Esophagus squamous epithelium (tissue), 5 donors: ENCODE data around the gene ADARB2. TPM values are rescaled to one million over a fixed set of nuclear protein-coding genes. Genes with fewer than 3 reads are reported as not detected.
A peak's percentile ranks its signal among the peaks of the same experiment; 100 is the strongest.
"Not testable (repeated sequence)": the region's sequence is repeated elsewhere in the genome, so short reads cannot be mapped to it uniquely, and the experiment has no call there.

Experiments used
- DNase-seq: peaks from one replicate; lab custom pipeline; 2025; lab: John Stamatoyannopoulos, UW
- H3K27ac ChIP-seq, 4 donors: fragments of 200-600 bp; sonication (generic); one replicate each; pipeline ENCODE4 v1.5.1; 2016 to 2019; ENCODE audit warnings: mild to moderate bottlenecking in 1 of 4
- H3K27me3 ChIP-seq, 4 donors: fragments of 200-600 bp; sonication (generic); 1 replicate in 3 of 4; 2 replicates in 1 of 4; pipeline versions ENCODE4 v1.5.1 to v1.6.0; 2017 to 2021; ENCODE audit warnings: antibody characterized with exemption in 1 of 4
- H3K36me3 ChIP-seq, 3 donors: fragments of 200-600 bp; sonication (generic); one replicate each; pipeline ENCODE4 v1.5.1; 2016 to 2019
- H3K4me1 ChIP-seq, 3 donors: fragments of 200-600 bp; sonication (generic); one replicate each; pipeline ENCODE4 v1.5.1; 2017 to 2019
- H3K4me3 ChIP-seq, 4 donors: fragments of 200-600 bp; sonication (generic); 1 replicate in 3 of 4; 2 replicates in 1 of 4; pipeline ENCODE4 v1.5.1; 2016 to 2019; ENCODE audit warnings: mild to moderate bottlenecking in 2 of 4, moderate library complexity in 1 of 4
- H3K9me3 ChIP-seq, 3 donors: fragments of 200-600 bp; sonication (generic); one replicate each; pipeline ENCODE4 v1.5.1; 2016 to 2019
- POLR2A ChIP-seq, 4 donors: fragments of 450-650 bp; IDR thresholded peaks; one replicate each; pipeline ENCODE4 v1.6.1; 2017; ENCODE audit warnings: antibody characterized with exemption in 4 of 4, mild to moderate bottlenecking in 4 of 4, moderate library complexity in 3 of 4
- WGBS, 2 donors: methylation state at CpG; one replicate each; pipeline ENCODE4 v1.1.5; 2018; 5-methylcytosine and 5-hydroxymethylcytosine counted together
- intact Hi-C: fragments of 100-400 bp; cut with DNase I; formaldehyde crosslinking; loops from one replicate; pipeline ENCODE4 v1.15.0; 2022
- total RNA-seq, 4 donors: library from RNA; depleted of rRNA; stranded (reverse); fragments of >200 nt; gene quantifications; one replicate each; pipeline ENCODE4 v1.1.0, GENCODE V29; 2016
- TF ChIP-seq, protein P1 (sequence below), 6 experiments: fragments of 450-650 bp in 4 of 6; fragments of 200-600 bp in 2 of 6; sonication (generic) in 2 of 6; IDR thresholded peaks; one replicate each; pipeline ENCODE4 v1.5.1; 2016 to 2019; ENCODE audit warnings: antibody characterized with exemption in 6 of 6, mild to moderate bottlenecking in 4 of 6, moderate library complexity in 4 of 6
- donor health status: DM: yes; HTN: yes; CAD: no.

Gene ADARB2
- total RNA-seq, 4 donors from 2014 or later, result 0.21 to 3.5 (median 1.5) TPM

DNA sequence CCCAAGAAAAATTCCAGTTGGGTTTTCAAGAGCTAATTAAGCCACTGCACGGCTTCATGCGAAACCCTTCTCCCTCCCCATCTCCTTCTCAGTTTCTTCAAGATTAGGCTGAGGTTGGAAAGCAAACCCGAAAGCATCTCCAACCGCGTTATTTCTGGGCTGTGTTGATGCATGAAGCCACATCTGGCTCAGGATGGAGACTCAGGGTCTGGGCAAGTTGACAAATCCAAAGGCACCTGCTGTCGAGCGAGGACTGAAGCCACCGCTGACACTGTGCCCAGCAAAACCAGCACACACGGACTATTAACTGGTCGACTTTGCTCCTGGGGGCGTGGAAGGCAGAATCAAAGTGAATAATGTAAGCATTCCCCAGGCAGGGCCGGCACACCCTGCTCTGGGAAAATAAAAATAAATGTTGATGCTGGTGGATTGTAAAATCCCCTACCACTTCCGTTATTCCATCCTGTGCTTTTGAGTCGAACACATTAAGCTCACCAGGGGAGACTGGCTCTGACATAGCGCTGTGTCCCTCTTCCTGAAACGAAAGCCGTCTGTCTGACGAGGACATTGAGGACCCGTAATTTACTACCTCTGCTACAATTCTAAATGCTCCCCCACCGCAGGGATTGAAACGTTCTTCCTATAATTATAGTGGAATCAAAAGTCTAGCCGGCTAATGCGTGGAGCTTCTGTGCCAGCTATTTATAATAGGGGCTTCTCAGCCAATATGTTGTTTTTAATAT is 269.8 kb downstream of the ADARB2 start:
- no peaks in the 10 kb centered on the region for H3K36me3 ChIP-seq
- DNase-seq, result no peak
- 70 to 76% methylated on average over 22 of the region's 23 CpGs for WGBS, 2 donors
- H3K4me3 ChIP-seq, result no peak overlapping the region
- intact Hi-C loops, result no loop called here
- H3K4me1 ChIP-seq, result peaks cover 4 to 47% (median 8%) of the 10 kb centered on the region in 3 donors
- no peaks in the 10 kb centered on the region for H3K9me3 ChIP-seq
- H3K27me3 ChIP-seq, result peaks cover 0 to 9% (median 0%) of the 10 kb centered on the region in 4 donors
- no peak overlapping the region for H3K27ac ChIP-seq
- TF ChIP-seq, protein P1, sequence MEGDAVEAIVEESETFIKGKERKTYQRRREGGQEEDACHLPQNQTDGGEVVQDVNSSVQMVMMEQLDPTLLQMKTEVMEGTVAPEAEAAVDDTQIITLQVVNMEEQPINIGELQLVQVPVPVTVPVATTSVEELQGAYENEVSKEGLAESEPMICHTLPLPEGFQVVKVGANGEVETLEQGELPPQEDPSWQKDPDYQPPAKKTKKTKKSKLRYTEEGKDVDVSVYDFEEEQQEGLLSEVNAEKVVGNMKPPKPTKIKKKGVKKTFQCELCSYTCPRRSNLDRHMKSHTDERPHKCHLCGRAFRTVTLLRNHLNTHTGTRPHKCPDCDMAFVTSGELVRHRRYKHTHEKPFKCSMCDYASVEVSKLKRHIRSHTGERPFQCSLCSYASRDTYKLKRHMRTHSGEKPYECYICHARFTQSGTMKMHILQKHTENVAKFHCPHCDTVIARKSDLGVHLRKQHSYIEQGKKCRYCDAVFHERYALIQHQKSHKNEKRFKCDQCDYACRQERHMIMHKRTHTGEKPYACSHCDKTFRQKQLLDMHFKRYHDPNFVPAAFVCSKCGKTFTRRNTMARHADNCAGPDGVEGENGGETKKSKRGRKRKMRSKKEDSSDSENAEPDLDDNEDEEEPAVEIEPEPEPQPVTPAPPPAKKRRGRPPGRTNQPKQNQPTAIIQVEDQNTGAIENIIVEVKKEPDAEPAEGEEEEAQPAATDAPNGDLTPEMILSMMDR (IDR thresholded peaks at IDR 0.05), result no peak
- TF ChIP-seq POLR2A (IDR thresholded peaks at IDR 0.05), result no peak

DNA sequence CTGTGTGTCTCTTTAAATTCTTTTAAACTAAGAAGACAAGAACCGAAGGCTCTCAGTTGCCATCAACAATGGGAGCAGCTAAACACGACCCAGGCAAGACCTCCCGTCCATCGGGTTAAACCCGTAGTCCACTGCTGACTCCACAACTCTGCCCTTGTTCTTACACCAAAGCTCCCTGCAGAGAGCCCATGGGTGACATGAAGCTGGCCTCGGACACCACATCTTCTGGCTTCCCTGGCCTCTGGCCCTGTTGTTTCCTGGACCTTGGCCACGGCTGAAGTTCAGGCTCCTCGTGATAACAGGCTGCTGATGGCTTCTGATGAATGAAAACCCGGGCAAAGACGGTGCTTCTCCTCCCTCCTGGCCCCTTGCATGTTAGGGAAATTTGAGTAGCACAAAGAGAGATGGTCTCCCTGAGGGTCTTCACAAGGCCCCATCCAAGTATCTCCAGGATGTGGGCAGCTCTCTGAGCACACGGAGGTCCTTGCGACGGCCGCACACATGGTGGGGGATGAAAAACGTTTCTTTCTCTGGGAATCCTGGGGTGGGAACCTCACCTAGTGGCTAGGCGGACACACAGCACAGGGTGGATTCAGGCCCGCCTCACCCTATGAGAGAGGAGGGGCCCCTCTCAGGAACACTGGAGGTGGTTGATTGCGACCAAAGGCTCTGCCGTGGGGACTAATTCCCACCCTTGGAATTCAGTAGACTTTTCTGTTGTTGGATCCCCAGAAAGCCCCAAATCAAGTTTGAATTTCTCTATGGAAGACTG is 271.1 kb downstream of the ADARB2 start:
- no peaks in the 10 kb centered on the region for H3K9me3 ChIP-seq
- peak overlapping the region; percentile 15 to 49 (median 18) for H3K4me3 ChIP-seq
- peak overlapping the region in 3 of 4 donors; percentile 85 to 89 (median 86) for H3K27ac ChIP-seq
- peaks cover 4 to 50% (median 8%) of the 10 kb centered on the region in 3 donors for H3K4me1 ChIP-seq
- H3K36me3 ChIP-seq, result no peaks in the 10 kb centered on the region
- H3K27me3 ChIP-seq, result peaks cover 0 to 9% (median 0%) of the 10 kb centered on the region in 4 donors
- DNase-seq, result no peak
- no peak for TF ChIP-seq POLR2A (IDR thresholded peaks at IDR 0.05)
- TF ChIP-seq, protein P1 (IDR thresholded peaks at IDR 0.05), result no peak
- intact Hi-C loops, result no loop called here
- 39 to 55% methylated on average over 10 to 12 of the region's 19 CpGs for WGBS, 2 donors

DNA sequence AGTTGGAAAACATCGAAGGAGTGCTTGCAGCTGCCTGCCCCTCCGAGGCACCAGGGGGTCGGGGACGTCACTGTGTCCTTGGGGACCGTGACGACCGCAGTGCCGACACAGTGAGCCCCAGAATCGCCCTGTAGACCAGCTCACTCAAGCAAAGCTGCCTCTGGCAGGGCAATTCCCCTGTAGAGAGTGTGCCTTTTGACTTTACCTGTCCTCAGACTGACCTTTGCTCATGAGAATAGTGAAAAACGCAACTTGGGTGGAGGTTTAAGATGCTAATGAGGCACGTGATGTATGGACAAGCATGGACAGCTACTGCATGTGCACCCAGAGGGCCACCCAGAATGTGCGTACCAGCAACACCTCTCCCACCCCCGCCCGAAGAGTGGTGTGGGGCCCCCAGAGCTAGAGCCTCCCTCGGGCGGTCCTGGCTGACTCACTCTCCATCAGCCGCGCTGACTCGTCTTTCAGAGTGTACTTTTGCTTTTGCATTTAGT is 271.9 kb downstream of the ADARB2 start:
- Histone ChIP-seq H3K4me1 (peaks cover 4 to 55% (median 8%) of the 10 kb centered on the region in 3 donors), H3K4me3 (peak overlapping the region; percentile 15 to 49 (median 18)), H3K9me3 (no peaks in the 10 kb centered on the region), H3K27me3 (peaks cover 0 to 9% (median 0%) of the 10 kb centered on the region in 4 donors), H3K36me3 (no peaks in the 10 kb centered on the region), H3K27ac (peak overlapping the region; percentile 50 to 89 (median 86))
- TF ChIP-seq, protein P1 (IDR thresholded peaks at IDR 0.05), result no peak
- TF ChIP-seq POLR2A (IDR thresholded peaks at IDR 0.05), result no peak
- intact Hi-C loops, result no loop called here
- WGBS, 2 donors, result 16 to 41% methylated on average over 8 to 15 of the region's 19 CpGs
- DNase-seq, result no peak

DNA sequence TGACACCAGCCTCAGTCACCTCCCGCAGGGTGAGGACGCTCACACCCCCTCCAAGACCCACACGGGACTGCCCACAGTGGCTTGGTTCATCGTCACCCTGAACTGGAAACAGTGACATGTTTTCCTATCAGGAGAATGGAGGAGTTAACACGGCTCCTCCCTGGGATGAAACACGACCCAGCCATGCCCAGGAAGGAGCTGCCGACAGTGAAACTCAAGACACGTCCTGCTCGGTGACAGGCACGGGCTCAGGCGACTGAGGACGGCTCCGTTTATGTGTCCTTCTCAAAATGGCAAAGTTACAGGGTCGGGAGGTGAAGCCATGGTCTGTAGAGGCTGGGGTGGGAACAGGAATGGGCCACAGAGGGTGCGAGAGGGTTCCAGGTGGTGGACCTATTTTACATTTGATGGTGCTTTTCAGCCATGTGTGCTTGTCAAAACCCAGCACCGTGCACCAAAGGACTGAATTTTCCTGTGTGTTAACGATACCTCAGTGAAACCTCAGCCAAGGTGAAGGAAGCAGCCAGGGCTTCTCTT is 272.4 kb downstream of the ADARB2 start:
- H3K27ac ChIP-seq, result peak overlapping the region; percentile 50 to 89 (median 86)
- TF ChIP-seq, protein P1 (IDR thresholded peaks at IDR 0.05), result no peak
- no peak for TF ChIP-seq POLR2A (IDR thresholded peaks at IDR 0.05)
- H3K9me3 ChIP-seq, result no peaks in the 10 kb centered on the region
- no peaks in the 10 kb centered on the region for H3K36me3 ChIP-seq
- intact Hi-C loops, result no loop called here
- no peak for DNase-seq
- 14 to 42% methylated on average over 8 to 10 of the region's 17 CpGs for WGBS, 2 donors
- H3K4me3 ChIP-seq, result peak overlapping the region in 3 of 4 donors; percentile 15 to 49 (median 22)
- H3K27me3 ChIP-seq, result peaks cover 0 to 9% (median 0%) of the 10 kb centered on the region in 4 donors
- peaks cover 4 to 55% (median 8%) of the 10 kb centered on the region in 3 donors for H3K4me1 ChIP-seq

DNA sequence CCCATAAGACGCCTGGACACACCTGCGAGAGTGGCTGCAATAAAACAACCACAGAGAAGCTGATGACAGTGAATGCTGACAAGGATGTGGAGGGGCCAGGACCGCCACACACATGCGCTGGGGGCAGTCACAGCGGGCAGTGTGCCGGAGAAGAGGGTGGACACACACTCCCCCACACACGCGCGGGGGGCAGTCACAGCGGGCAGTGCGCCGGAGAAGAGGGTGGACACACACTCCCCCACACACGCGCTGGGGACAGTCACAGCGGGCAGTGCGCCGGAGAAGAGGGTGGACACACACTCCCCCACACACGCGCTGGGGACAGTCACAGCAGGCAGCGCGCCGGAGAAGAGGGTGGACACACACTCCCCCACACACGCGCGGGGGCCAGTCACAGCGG is 273.4 kb downstream of the ADARB2 start:
- DNase-seq, intact Hi-C loops, H3K9me3 ChIP-seq, H3K36me3 ChIP-seq, H3K4me3 ChIP-seq, H3K27me3 ChIP-seq: not testable (repeated sequence)
- Histone ChIP-seq H3K27ac (peak overlapping the region in 3 of 4 donors; percentile 54 to 65 (median 58)), H3K4me1 (peaks cover 4 to 55% (median 8%) of the 10 kb centered on the region in 3 donors)
- WGBS, 2 donors, result 75 to 83% methylated on average over 10 to 19 of the region's 26 CpGs
